HEK293T (cell line): ENCODE data around the gene GRB14.

Experiments used
- CTCF ChIA-PET: fragments of 350-600 bp; formaldehyde crosslinking; extraction: SDS; loops from one replicate; lab custom pipeline; 2021; ENCODE audit warnings: antibody characterized with exemption, inconsistent platforms; lab: Yijun Ruan, JAX
- POLR2A ChIA-PET: fragments of 350-600 bp; formaldehyde crosslinking; extraction: SDS; loops from one replicate; lab custom pipeline; 2020; ENCODE audit warnings: antibody characterized with exemption, inconsistent platforms; lab: Yijun Ruan, JAX
- DNase-seq: peaks from one replicate; pipeline ENCODE4 v3.0.0; 2012; ENCODE audit warnings: mixed read lengths; ENCODE audit errors: extremely low spot score
- ARNT ChIP-seq: fragments of 450-650 bp; IDR thresholded peaks from 2 replicates; pipeline ENCODE4 v1.6.1; 2017; ENCODE audit warnings: mild to moderate bottlenecking
- BHLHE40 ChIP-seq: fragments of 450-650 bp; IDR thresholded peaks from 2 replicates; pipeline ENCODE4 v1.6.1; 2016; ENCODE audit warnings: mild to moderate bottlenecking, moderate library complexity, borderline replicate concordance
- CTBP1 ChIP-seq: fragments of 450-650 bp; IDR thresholded peaks from 2 replicates; pipeline ENCODE4 v1.6.1; 2016; ENCODE audit warnings: borderline replicate concordance
- ELF4 ChIP-seq: fragments of 450-650 bp; IDR thresholded peaks from 2 replicates; pipeline ENCODE4 v1.6.1; 2017; ENCODE audit warnings: antibody characterized with exemption
- FOXA1 ChIP-seq: fragments of 450-650 bp; IDR thresholded peaks from 2 replicates; pipeline ENCODE4 v1.6.1; 2016; ENCODE audit warnings: mild to moderate bottlenecking
- FOXK2 ChIP-seq: fragments of 450-650 bp; IDR thresholded peaks from 2 replicates; pipeline ENCODE4 v1.6.1; 2016; ENCODE audit warnings: mild to moderate bottlenecking
- FOXM1 ChIP-seq: fragments of 450-650 bp; IDR thresholded peaks from 2 replicates; pipeline ENCODE4 v1.6.1; 2017; ENCODE audit warnings: mild to moderate bottlenecking, borderline replicate concordance
- HDGF ChIP-seq: fragments of 450-650 bp; IDR thresholded peaks from 2 replicates; pipeline ENCODE4 v1.6.1; 2017; ENCODE audit warnings: antibody characterized with exemption, borderline replicate concordance
- L3MBTL2 ChIP-seq: fragments of 450-650 bp; conservative IDR thresholded peaks from 2 replicates; pipeline ENCODE4 v1.6.1; 2016; ENCODE audit warnings: mild to moderate bottlenecking
- LEF1 ChIP-seq: fragments of 450-650 bp; IDR thresholded peaks from 2 replicates; pipeline ENCODE4 v1.6.1; 2017; ENCODE audit warnings: mild to moderate bottlenecking, borderline replicate concordance
- NFRKB ChIP-seq: fragments of 450-650 bp; IDR thresholded peaks from 2 replicates; pipeline ENCODE4 v1.6.1; 2016; ENCODE audit warnings: mild to moderate bottlenecking, moderate library complexity
- PKNOX1 ChIP-seq: fragments of 450-650 bp; IDR thresholded peaks from 2 replicates; pipeline ENCODE4 v1.6.1; 2016
- SP1 ChIP-seq: fragments of 450-650 bp; IDR thresholded peaks from 2 replicates; pipeline ENCODE4 v1.6.1; 2017
- SUZ12 ChIP-seq: fragments of 450-650 bp; IDR thresholded peaks from 2 replicates; pipeline ENCODE4 v1.6.1; 2016; ENCODE audit warnings: mild to moderate bottlenecking
- TARDBP ChIP-seq: fragments of 450-650 bp; IDR thresholded peaks from 2 replicates; pipeline ENCODE4 v1.6.1; 2016
- ZNF384 ChIP-seq: fragments of 450-650 bp; IDR thresholded peaks from 2 replicates; pipeline ENCODE4 v1.6.1; 2016

Gene GRB14

GRCh38 chr2:164589522-164589921 lies 31.8 kb downstream of the GRB14 start:
- no peak for DNase-seq
- POLR2A ChIA-PET: no interaction called here
- TF ChIP-seq ARNT (no peak), TARDBP (no peak), SUZ12 (no peak), HDGF (no peak), FOXK2 (no peak), BHLHE40 (no peak), SP1 (no peak), FOXM1 (no peak), CTBP1 (no peak), ELF4 (no peak), L3MBTL2 (no peak), PKNOX1 (no peak)
- CTCF ChIA-PET: no interaction called here

- TF ChIP-seq ARNT (no peak), BHLHE40 (no peak), FOXA1 (no peak), ZNF384 (no peak), HDGF (no peak), TARDBP (no peak), PKNOX1 (no peak), SP1 (no peak), FOXK2 (no peak), SUZ12 (no peak), FOXM1 (no peak), LEF1 (no peak)
- DNase-seq: no peak
- ChIA-PET POLR2A (no interaction called here), CTCF (no interaction called here)
These were observed 40.2 kb downstream of the GRB14 start for GRCh38 chr2:164581050-164581449.

GRCh38 chr2:164574931-164575330 lies 46.4 kb downstream of the GRB14 start:
- POLR2A ChIA-PET: no interaction called here
- no peak for DNase-seq
- CTCF ChIA-PET: no interaction called here
- TF ChIP-seq FOXK2: no peak
- no peak for TF ChIP-seq ARNT
- TF ChIP-seq BHLHE40: no peak
- no peak for TF ChIP-seq NFRKB
- TF ChIP-seq ZNF384: no peak
- TF ChIP-seq TARDBP: no peak
- TF ChIP-seq PKNOX1: no peak
- TF ChIP-seq CTBP1: no peak
- TF ChIP-seq L3MBTL2: no peak
- TF ChIP-seq SP1: no peak
- TF ChIP-seq ELF4: no peak
- no peak for TF ChIP-seq SUZ12
- no peak for TF ChIP-seq FOXM1
- TF ChIP-seq LEF1: no peak
- TF ChIP-seq FOXA1: no peak
- no peak for TF ChIP-seq HDGF

- POLR2A ChIA-PET: no interaction called here
- DNase-seq: no peak
- TF ChIP-seq HDGF (no peak), ELF4 (no peak), BHLHE40 (no peak), NFRKB (no peak), CTBP1 (no peak), LEF1 (no peak), PKNOX1 (no peak), L3MBTL2 (no peak), SP1 (no peak), FOXM1 (no peak), FOXK2 (no peak), SUZ12 (no peak), TARDBP (no peak), ARNT (no peak), FOXA1 (no peak), ZNF384 (no peak)
- CTCF ChIA-PET: no interaction called here
These were observed 50.8 kb downstream of the GRB14 start for GRCh38 chr2:164570475-164570874.

- ChIA-PET POLR2A (no interaction called here), CTCF (no interaction called here)
- no peak for DNase-seq
- TF ChIP-seq SUZ12 (no peak), ZNF384 (no peak), CTBP1 (no peak), L3MBTL2 (no peak), ARNT (no peak), FOXK2 (no peak), NFRKB (no peak), SP1 (no peak)
These were observed 51.9 kb downstream of the GRB14 start for GRCh38 chr2:164569378-164569777.

GRCh38 chr2:164568317-164568716 lies 53.0 kb downstream of the GRB14 start:
- CTCF ChIA-PET: no interaction called here
- TF ChIP-seq L3MBTL2 (no peak), CTBP1 (no peak), NFRKB (no peak), ZNF384 (no peak), ARNT (no peak), ELF4 (no peak), FOXK2 (no peak), SP1 (no peak), FOXM1 (no peak), LEF1 (no peak), BHLHE40 (no peak)
- POLR2A ChIA-PET: no interaction called here
- DNase-seq: no peak
